Measurements from ENCODE around the gene BICD2.
"Not testable (repeated sequence)": the region's sequence is repeated elsewhere in the genome, so short reads cannot be mapped to it uniquely, and the experiment has no call there.

The BICD2 gene

GRCh38 chr9:92764381-92764987 is at the start of gene BICD2:
BICD2 (minus strand) TSS chr9:92764833; CDS start chr9:92764744, 89 bp downstream.
- DNase-seq: no peak

- DNase-seq: not testable (repeated sequence)
These were observed 45.1 kb upstream of the BICD2 start for GRCh38 chr9:92809629-92810326.

GRCh38 chr9:92808726-92809451 is 44.3 kb upstream of the BICD2 start:
- no peak for DNase-seq

GRCh38 chr9:92807757-92808725 is 43.4 kb upstream of the BICD2 start:
- DNase-seq: no peak

GRCh38 chr9:92807031-92807756 is 42.6 kb upstream of the BICD2 start:
- no peak for DNase-seq

GRCh38 chr9:92804727-92805126 is 40.1 kb upstream of the BICD2 start:
- no peak for DNase-seq

- DNase-seq: no peak
These were observed 33.7 kb upstream of the BICD2 start for GRCh38 chr9:92798358-92798757.

- DNase-seq: not testable (repeated sequence)
These were observed 31.7 kb upstream of the BICD2 start for GRCh38 chr9:92796337-92796804.

GRCh38 chr9:92795598-92796336 is 31.1 kb upstream of the BICD2 start:
- DNase-seq: no peak

GRCh38 chr9:92795000-92795399 is 30.4 kb upstream of the BICD2 start:
- DNase-seq: no peak

- no peak for DNase-seq
These were observed 29.8 kb upstream of the BICD2 start for GRCh38 chr9:92794426-92794825.

GRCh38 chr9:92790542-92791527 is 26.2 kb upstream of the BICD2 start:
- peak; percentile 47 for DNase-seq

- DNase-seq: no peak
These were observed 21.7 kb upstream of the BICD2 start for GRCh38 chr9:92786298-92786697.

GRCh38 chr9:92781899-92782298 is 17.3 kb upstream of the BICD2 start:
- DNase-seq: no peak

- no peak for DNase-seq
These were observed 15.6 kb upstream of the BICD2 start for GRCh38 chr9:92780206-92780605.

- no peak for DNase-seq
These were observed 10.8 kb upstream of the BICD2 start for GRCh38 chr9:92775466-92775865.

GRCh38 chr9:92774274-92774673 is 9.6 kb upstream of the BICD2 start:
- no peak for DNase-seq

GRCh38 chr9:92773810-92774209 is 9.2 kb upstream of the BICD2 start:
- DNase-seq: no peak

- DNase-seq: no peak
These were observed 6.7 kb upstream of the BICD2 start for GRCh38 chr9:92771309-92771708.
